Suprapubic skin (tissue), 4 donors: ENCODE results near the gene CHDH. TPM values are rescaled to one million over a fixed set of nuclear protein-coding genes. Genes with fewer than 3 reads are reported as not detected.
A peak's percentile ranks its signal among the peaks of the same experiment; 100 is the strongest.

Source experiments
- DNase-seq, 2 donors: peaks; one replicate each; pipeline ENCODE4 v3.0.0-alpha.2; 2019; ENCODE audit warnings: low spot score in 2 of 2
- H3K27ac ChIP-seq: fragments of 200-600 bp; sonication (generic); one replicate; pipeline ENCODE4 v1.5.1; 2019
- H3K27me3 ChIP-seq: fragments of 200-600 bp; sonication (generic); one replicate; pipeline ENCODE4 v1.5.1; 2019
- H3K36me3 ChIP-seq: fragments of 200-600 bp; sonication (generic); one replicate; pipeline ENCODE4 v1.5.1; 2019
- H3K4me1 ChIP-seq: fragments of 200-600 bp; sonication (generic); one replicate; pipeline ENCODE4 v1.5.1; 2019
- H3K4me3 ChIP-seq: fragments of 200-600 bp; sonication (generic); one replicate; pipeline ENCODE4 v1.5.1; 2019; ENCODE audit warnings: mild to moderate bottlenecking
- H3K9me3 ChIP-seq: fragments of 200-600 bp; sonication (generic); one replicate; pipeline ENCODE4 v1.5.1; 2019
- EP300 ChIP-seq: sonication (generic); formaldehyde crosslinking; IDR thresholded peaks from one replicate; pipeline ENCODE4 v1.6.1; 2017; ENCODE audit warnings: antibody characterized with exemption
- POLR2A ChIP-seq, 2 donors: fragments of 450-650 bp; IDR thresholded peaks; one replicate each; pipeline ENCODE4 v1.6.1; 2017; ENCODE audit warnings: antibody characterized with exemption in 2 of 2, mild to moderate bottlenecking in 2 of 2, moderate library complexity in 2 of 2
- POLR2AphosphoS5 ChIP-seq, 3 donors: sonication (generic); formaldehyde crosslinking; IDR thresholded peaks; one replicate each; pipeline ENCODE4 v1.6.1; 2017; ENCODE audit warnings: antibody characterized with exemption in 3 of 3
- WGBS: methylation state at CpG from one replicate; pipeline ENCODE4 v1.1.5; 2018; 5-methylcytosine and 5-hydroxymethylcytosine counted together
- total RNA-seq, 4 donors: library from RNA; depleted of rRNA; stranded (reverse); fragments of >200 nt; gene quantifications; one replicate each; pipeline ENCODE4 v1.1.0, GENCODE V29; 2016
- TF ChIP-seq, protein P1 (sequence below), 2 donors: fragments of 200-600 bp in 1 of 2; fragments of 450-650 bp in 1 of 2; sonication (generic) in 1 of 2; IDR thresholded peaks; one replicate each; pipeline ENCODE4 v1.5.1; 2016 to 2019; ENCODE audit warnings: antibody characterized with exemption in 2 of 2, mild to moderate bottlenecking in 1 of 2, moderate library complexity in 1 of 2

Gene CHDH
- total RNA-seq, 4 donors from 2014 or later: 6.0 to 26.4 (median 9.3) TPM

DNA sequence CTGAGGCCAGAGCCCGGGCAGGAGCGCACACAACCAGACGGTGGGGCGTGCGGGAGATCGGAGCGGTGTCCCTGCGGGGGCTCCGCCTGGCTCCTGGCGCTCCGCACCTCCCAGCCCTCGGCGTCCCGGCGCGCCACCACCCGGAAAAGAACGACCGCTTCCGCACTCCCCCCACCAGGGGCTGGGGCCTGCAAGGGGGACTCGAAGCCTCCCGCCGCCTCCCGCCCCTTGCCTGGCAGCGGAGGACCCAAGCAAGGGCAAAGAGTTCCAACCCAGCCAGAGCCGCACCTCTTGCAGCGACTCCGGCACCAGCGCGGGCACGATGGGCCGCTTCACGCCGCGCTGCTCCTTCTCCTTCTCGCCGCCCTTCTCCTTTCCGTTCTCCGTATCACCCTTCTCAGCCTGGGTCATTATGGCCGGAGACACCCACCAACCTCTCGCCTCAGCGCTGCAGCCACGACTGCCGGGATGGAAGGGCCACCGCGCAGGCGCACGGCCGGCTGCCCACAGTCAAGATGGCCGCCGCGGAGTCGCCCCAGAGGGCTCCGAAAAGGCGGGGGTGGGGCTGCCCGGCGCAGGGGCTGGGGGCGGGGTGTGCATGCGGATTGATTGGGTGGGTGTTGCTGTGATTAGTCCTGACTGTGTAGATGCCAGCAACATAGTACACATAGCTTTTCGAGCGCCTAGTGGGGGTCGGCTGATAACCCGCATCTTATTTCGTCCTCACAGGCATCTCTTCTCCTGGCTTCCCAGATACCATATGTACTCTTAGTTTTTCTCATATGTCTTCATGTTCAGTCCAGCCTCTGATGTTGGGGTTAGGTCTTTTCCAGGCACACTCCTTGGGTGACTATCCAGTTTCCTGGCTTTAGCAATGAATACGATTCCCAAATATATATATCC is 35.7 kb upstream of the CHDH start, which contains the start of gene ACTR8:
TSS of gene ACTR8 (minus strand) at position 462 of the 903 bp plus-strand sequence. CDS start at position 411, 51 bp downstream.
- peak within 1 kb of the TSS; percentile 75 for H3K27ac ChIP-seq
- WGBS: 1% methylated on average over 42 of the region's 65 CpGs
- peak; percentile 89 to 90 for DNase-seq

DNA sequence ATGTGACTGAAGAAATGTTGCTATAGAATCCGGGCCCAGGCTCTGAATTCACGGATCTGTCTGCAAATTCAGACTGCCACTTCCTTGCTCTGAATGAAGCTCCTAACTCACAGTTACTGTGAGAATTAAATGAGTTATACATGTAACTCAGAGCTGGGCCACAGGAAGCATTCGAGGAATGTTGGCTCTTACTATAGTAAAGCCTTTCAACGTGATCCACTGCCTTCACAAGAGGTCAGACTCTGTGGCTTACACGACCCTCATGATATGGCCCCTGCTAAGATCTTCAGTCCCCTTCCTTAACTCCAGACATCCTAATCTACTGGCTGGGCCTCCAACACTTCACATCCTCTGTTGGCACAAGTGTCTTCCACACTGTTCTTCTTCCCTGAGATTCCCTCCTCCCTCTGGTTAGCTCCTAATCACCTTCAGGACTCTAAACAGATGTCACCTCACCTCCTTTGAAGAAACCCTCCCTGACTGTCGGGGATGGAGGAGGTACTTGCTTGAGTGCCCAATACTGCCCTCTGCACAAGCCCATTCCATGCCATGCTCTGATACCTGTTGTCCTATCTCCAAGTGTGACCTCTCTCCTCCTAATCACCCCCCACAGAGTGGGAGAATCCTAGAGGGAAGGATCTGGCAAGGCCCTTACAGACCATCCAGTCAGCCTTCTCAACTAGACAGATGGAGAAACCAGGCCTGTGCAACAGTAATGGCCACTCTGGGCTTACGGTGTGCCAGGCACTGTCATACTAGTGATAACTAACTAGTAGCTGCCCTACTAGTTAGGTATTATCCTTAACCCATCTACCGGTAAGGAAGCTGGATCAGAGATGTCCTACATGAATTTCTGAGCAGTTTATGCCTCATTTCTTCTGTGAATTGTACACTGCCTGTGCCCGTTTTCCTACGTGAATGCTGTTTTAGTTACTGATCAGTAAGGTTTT is 34.5 kb upstream of the CHDH start:
- no peaks in the 10 kb centered on the region for H3K27me3 ChIP-seq
- H3K4me3 ChIP-seq: peak overlapping the region; percentile 64
- H3K9me3 ChIP-seq: no peaks in the 10 kb centered on the region
- no peak for TF ChIP-seq POLR2AphosphoS5 (IDR thresholded peaks at IDR 0.05)
- TF ChIP-seq, protein P1, sequence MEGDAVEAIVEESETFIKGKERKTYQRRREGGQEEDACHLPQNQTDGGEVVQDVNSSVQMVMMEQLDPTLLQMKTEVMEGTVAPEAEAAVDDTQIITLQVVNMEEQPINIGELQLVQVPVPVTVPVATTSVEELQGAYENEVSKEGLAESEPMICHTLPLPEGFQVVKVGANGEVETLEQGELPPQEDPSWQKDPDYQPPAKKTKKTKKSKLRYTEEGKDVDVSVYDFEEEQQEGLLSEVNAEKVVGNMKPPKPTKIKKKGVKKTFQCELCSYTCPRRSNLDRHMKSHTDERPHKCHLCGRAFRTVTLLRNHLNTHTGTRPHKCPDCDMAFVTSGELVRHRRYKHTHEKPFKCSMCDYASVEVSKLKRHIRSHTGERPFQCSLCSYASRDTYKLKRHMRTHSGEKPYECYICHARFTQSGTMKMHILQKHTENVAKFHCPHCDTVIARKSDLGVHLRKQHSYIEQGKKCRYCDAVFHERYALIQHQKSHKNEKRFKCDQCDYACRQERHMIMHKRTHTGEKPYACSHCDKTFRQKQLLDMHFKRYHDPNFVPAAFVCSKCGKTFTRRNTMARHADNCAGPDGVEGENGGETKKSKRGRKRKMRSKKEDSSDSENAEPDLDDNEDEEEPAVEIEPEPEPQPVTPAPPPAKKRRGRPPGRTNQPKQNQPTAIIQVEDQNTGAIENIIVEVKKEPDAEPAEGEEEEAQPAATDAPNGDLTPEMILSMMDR (IDR thresholded peaks at IDR 0.05): no peak
- TF ChIP-seq EP300: no peak
- TF ChIP-seq POLR2A (IDR thresholded peaks at IDR 0.05): no peak
- 67% methylated on average over 10 of the region's 10 CpGs for WGBS
- DNase-seq: no peak
- peaks cover 18% of the 10 kb centered on the region for H3K4me1 ChIP-seq
- H3K36me3 ChIP-seq: peaks cover 64% of the 10 kb centered on the region
- no peak overlapping the region for H3K27ac ChIP-seq

More for the DNA sequence above, 35.7 kb upstream of the CHDH start, which contains the start of gene ACTR8:
- Histone ChIP-seq H3K4me1 (peaks cover 18% of the 10 kb centered on the region), H3K4me3 (peak within 1 kb of the TSS; percentile 64), H3K9me3 (no peaks in the 10 kb centered on the region), H3K36me3 (peaks cover 59% of the 10 kb centered on the region), H3K27me3 (no peaks in the 10 kb centered on the region)
- TF ChIP-seq POLR2A (IDR thresholded peaks at IDR 0.05) (no peak), EP300 (no peak), POLR2AphosphoS5 (IDR thresholded peaks at IDR 0.05) (peak in 1 of 3 donors; percentile 24)
- TF ChIP-seq, protein P1 (IDR thresholded peaks at IDR 0.05): peak in 1 of 2 donors; percentile 28

DNA sequence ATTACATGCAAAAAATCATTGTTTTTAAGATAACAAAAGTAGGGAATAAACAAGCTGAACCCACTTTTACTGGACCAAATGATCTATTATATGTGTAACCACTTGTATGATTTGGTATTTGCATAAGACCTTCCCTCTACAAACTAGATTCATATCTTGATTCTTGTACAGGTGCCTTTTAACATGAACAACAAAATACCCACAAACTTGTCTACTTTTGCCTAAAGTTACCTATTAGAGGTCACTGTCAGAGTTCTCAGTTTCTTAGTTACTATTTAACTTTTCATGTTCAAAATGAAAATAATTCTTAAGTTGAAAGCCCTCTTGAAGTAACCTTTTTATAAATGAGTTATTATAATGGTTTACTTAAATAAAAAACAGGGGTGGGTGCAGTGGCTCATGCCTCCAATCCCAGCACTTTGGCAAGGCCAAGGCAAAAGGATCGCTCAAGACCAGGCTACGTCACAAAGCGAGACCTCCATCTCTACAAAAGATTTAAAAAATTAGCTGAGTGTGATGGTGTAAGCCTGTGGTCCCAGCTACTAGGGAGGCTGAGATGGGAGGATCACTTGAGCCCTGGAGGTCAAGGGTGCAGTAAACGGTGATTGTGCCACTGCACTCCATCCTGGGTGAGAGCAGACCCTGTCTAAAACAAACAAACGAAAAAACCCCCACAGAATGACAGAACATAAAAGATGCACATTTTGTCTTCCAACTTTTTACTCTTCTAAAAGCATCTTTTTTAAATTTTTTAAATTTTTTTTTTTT is 19.7 kb upstream of the CHDH start:
- Histone ChIP-seq H3K36me3 (peaks cover 94% of the 10 kb centered on the region), H3K4me3 (no peak overlapping the region), H3K27me3 (no peaks in the 10 kb centered on the region), H3K4me1 (no peaks in the 10 kb centered on the region), H3K27ac (no peak overlapping the region), H3K9me3 (no peaks in the 10 kb centered on the region)
- no peak for DNase-seq
- no peak for TF ChIP-seq POLR2A (IDR thresholded peaks at IDR 0.05)
- TF ChIP-seq, protein P1 (IDR thresholded peaks at IDR 0.05): no peak
- WGBS: 94% methylated on average over 5 of the region's 5 CpGs

DNA sequence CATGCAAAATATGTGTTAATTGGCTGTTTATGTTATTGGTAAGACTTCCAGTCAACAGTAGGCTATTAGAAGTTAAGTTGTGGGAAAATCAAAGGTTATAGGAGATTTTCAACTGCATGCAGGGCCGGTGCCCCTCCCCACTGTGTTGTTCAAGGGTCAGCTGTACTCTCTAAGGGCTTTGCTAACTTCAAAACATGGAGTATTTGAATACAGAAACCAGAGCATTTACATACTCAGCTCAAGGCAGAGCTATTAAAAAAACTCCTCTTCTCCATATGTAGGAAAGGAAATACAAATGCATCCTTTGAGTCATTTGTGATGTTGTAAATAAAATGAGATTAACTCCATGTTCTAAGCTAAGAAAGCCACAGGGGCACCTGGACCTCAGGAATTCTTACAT is 16.9 kb upstream of the CHDH start:
- Histone ChIP-seq H3K27me3 (no peaks in the 10 kb centered on the region), H3K36me3 (peaks cover 68% of the 10 kb centered on the region), H3K4me1 (no peaks in the 10 kb centered on the region), H3K27ac (no peak overlapping the region), H3K9me3 (no peaks in the 10 kb centered on the region), H3K4me3 (no peak overlapping the region)
- TF ChIP-seq POLR2AphosphoS5 (IDR thresholded peaks at IDR 0.05) (no peak), POLR2A (IDR thresholded peaks at IDR 0.05) (no peak), EP300 (no peak)
- TF ChIP-seq, protein P1 (IDR thresholded peaks at IDR 0.05): no peak
- DNase-seq: no peak
- 88% methylated on average over 1 of the region's 1 CpG for WGBS
